Measurements from ENCODE around the gene KRABD2.
"Not testable (repeated sequence)": the region's sequence is repeated elsewhere in the genome, so short reads cannot be mapped to it uniquely, and the experiment has no call there.

KRABD2 gene

GRCh38 chr17:8376271-8377067 lies at the start of gene KRABD2:
Gene KRABD2 (minus strand): TSS chr17:8376704.
- DNase-seq (ENCODE audit: low read depth in 2 of 2), result peak; percentile 60 to 90

- DNase-seq (ENCODE audit: low read depth in 2 of 2), result peak in 1 of 2 donors; percentile 26
Observed at GRCh38 chr17:8421571-8421970, 45.1 kb upstream of the KRABD2 start.

GRCh38 chr17:8420041-8420934 lies 43.8 kb upstream of the KRABD2 start:
- DNase-seq (ENCODE audit: low read depth in 2 of 2), result peak; percentile 81 to 94

GRCh38 chr17:8419305-8419704 lies 42.8 kb upstream of the KRABD2 start:
- no peak for DNase-seq (ENCODE audit: low read depth in 2 of 2)

- DNase-seq (ENCODE audit: low read depth in 2 of 2), result no peak
Observed at GRCh38 chr17:8418471-8418870, 42.0 kb upstream of the KRABD2 start.

GRCh38 chr17:8417806-8418205 lies 41.3 kb upstream of the KRABD2 start:
- peak in 1 of 2 donors; percentile 7 for DNase-seq (ENCODE audit: low read depth in 2 of 2)

- no peak for DNase-seq (ENCODE audit: low read depth in 2 of 2)
Observed at GRCh38 chr17:8413938-8414337, 37.4 kb upstream of the KRABD2 start.

- no peak for DNase-seq (ENCODE audit: low read depth in 2 of 2)
Observed at GRCh38 chr17:8413328-8413727, 36.8 kb upstream of the KRABD2 start.

- no peak for DNase-seq (ENCODE audit: low read depth in 2 of 2)
Observed at GRCh38 chr17:8412089-8412488, 35.6 kb upstream of the KRABD2 start.

GRCh38 chr17:8410883-8411238 lies 34.4 kb upstream of the KRABD2 start:
- no peak for DNase-seq (ENCODE audit: low read depth in 2 of 2)

- peak; percentile 55 to 80 for DNase-seq (ENCODE audit: low read depth in 2 of 2)
Observed at GRCh38 chr17:8409966-8410882, 33.7 kb upstream of the KRABD2 start.

- no peak for DNase-seq (ENCODE audit: low read depth in 2 of 2)
Observed at GRCh38 chr17:8408371-8408770, 31.9 kb upstream of the KRABD2 start.

- DNase-seq (ENCODE audit: low read depth in 2 of 2), result no peak
Observed at GRCh38 chr17:8406174-8406573, 29.7 kb upstream of the KRABD2 start.

- no peak for DNase-seq (ENCODE audit: low read depth in 2 of 2)
Observed at GRCh38 chr17:8405499-8406016, 29.1 kb upstream of the KRABD2 start.

GRCh38 chr17:8402921-8403536 lies 26.5 kb upstream of the KRABD2 start:
- DNase-seq (ENCODE audit: low read depth in 2 of 2), result peak; percentile 95 to 96

- DNase-seq (ENCODE audit: low read depth in 2 of 2), result no peak
Observed at GRCh38 chr17:8401107-8401506, 24.6 kb upstream of the KRABD2 start.

- DNase-seq (ENCODE audit: low read depth in 2 of 2), result no peak
Observed at GRCh38 chr17:8398980-8399379, 22.5 kb upstream of the KRABD2 start.

- no peak for DNase-seq (ENCODE audit: low read depth in 2 of 2)
Observed at GRCh38 chr17:8397636-8398035, 21.1 kb upstream of the KRABD2 start, which contains the start of gene RNF222. Gene RNF222 (minus strand): TSS chr17:8397827. CDS start chr17:8393461, 4,366 bp downstream.

GRCh38 chr17:8394497-8394896 lies 18.0 kb upstream of the KRABD2 start:
- not testable (repeated sequence) for DNase-seq (ENCODE audit: low read depth in 2 of 2)

- DNase-seq (ENCODE audit: low read depth in 2 of 2), result peak; percentile 33 to 74
Observed at GRCh38 chr17:8393470-8394231, 17.1 kb upstream of the KRABD2 start.

All from dermis microvascular lymphatic vessel endothelial cell (primary cell).